ENCODE results near the gene FRG2C. TPM values are rescaled to one million over a fixed set of nuclear protein-coding genes. Genes with fewer than 3 reads are reported as not detected.
"Not testable (repeated sequence)": the region's sequence is repeated elsewhere in the genome, so short reads cannot be mapped to it uniquely, and the experiment has no call there.

Gene FRG2C
- total and polyA plus RNA-seq, 2 of the 13 experiments (the other 11 are each of a cell fraction or from before 2014, with no cell fraction given): not detected

DNA sequence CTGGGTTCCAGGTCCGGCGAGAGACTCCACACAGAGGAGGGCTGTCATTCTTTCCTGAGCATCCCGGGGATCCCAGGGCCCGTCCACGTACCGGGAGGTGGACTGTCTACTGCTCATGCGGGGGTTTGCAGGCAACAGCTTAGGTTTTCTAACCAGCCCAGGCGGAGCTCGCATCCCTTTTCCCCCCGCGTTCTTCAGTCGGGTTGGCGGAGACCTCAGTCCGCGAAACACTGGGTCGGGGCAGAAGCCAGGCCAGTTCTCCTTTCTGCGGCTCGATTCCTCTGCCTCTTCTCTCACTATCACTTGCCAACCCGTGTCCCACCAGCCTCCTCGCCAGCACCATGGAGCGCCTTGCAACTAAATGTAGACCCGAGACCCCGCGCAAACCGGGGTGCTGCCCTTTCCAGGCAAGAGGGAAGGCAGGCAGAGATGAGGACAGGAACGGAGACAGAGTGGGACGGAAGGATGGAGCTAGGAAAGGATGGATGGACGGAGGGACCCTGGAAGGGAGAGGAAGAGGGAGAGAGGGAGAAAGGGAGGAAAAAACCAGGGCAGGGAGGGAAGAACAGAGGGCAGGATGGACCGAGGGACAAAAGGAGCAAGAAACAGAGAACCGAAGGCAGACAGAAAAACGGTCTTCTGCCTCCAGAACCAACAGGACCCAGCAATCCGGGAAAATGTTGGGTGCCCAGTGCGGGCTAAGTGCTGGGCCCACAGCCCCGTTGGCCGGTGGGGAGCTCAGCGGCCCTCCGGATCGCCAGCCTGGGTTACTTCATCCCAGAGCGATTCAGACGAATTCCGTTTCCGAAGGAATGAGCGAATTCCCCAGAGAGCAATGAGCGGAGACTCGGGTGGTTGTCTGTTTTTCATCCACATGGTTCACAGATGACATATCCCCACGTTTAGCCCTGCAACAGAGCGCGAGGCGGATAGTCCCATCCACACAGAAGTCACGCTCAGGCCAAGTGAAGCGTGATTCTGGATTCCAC is 6.5 kb downstream of the FRG2C start:
- DNase-seq (ENCODE audit: low spot score): peak; percentile 9
- H3K4me3 ChIP-seq (replicated peaks in 1 of 3; ENCODE audit: insufficient read depth in 1 of 3, low read depth in 2 of 3, low read length in 3 of 3); H3K4me2 ChIP-seq (ENCODE audit: low read depth, low read length); BruUV-seq (replicated peaks); H3K79me2 ChIP-seq (ENCODE audit: insufficient read depth, low read length); H3K27me3 ChIP-seq (ENCODE audit: control insufficient read depth in 1 of 2, insufficient read depth in 2 of 2, low read length in 2 of 2); H3K4me1 ChIP-seq (ENCODE audit: insufficient read depth, low read length); H4K20me1 ChIP-seq (ENCODE audit: insufficient read depth, low read length); ATAC-seq; H3K9ac ChIP-seq (ENCODE audit: insufficient read depth, low read depth, low read length); FAIRE-seq; H3K27ac ChIP-seq (ENCODE audit: extremely low read length, insufficient read depth, low read length); H3K36me3 ChIP-seq (replicated peaks in 1 of 2; ENCODE audit: control insufficient read depth in 1 of 2, insufficient read depth in 2 of 2, low read length in 2 of 2); POLR2A ChIA-PET; in situ Hi-C loops (cut with HindIII; ENCODE audit: extremely low pct_ligation_motif_present, low pct_unique_long_range_greater_than_20kb); CTCF ChIA-PET (ENCODE audit: low intra/inter-chr PET ratio, low total read pairs); intact Hi-C loops (cut with micrococcal nuclease; ENCODE audit: unreplicated experiment); H2AFZ ChIP-seq (ENCODE audit: low read length): not testable (repeated sequence)
- peaks cover 14% of the 10 kb centered on the region for H3K9me3 ChIP-seq (ENCODE audit: low read length)
- WGBS (ENCODE audit: low lambda C conversion rate): 43% methylated on average over 43 of the region's 51 CpGs

DNA sequence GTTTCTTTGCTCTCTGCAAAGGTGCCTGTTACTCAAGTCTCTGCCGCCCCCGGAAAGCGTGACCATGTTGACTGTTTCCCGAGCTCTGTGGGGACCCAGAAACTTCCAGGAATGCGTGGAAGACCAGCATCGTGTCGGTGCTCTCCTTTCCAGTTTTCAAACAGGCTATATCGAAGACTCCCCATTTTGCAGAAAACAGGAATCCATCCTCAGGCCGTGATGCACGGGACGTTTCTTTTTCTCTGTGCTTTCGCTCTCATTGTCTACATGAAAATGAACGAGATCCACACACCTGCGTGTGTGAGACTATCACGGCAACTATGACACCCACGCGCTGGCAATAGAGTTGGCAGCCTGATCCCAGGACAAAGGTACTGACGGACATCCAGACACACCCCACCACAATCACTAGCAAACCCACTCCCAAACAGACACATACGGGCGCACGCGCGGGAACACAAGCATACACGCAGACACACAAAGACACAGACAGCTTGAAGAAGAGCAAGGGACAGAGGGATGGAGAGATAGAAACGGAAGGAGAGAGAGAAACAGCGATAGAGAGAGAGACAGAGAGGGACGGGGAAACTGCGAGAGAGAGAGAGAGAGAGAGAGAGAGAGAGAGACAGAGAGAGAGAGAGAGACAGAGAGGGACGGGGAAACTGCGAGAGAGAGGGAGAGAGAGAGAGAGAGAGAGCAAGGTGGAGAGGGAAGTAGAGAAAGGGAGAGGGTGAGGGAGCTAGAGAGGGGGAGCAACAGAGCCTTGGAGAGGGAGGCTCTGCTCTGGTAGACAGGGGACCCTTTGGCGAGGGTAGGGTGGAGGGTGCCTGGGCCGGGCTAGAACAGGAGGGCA is 7.4 kb downstream of the FRG2C start:
- H3K27me3 ChIP-seq (ENCODE audit: control insufficient read depth in 1 of 2, insufficient read depth in 2 of 2, low read length in 2 of 2); H3K79me2 ChIP-seq (ENCODE audit: insufficient read depth, low read length); H3K9ac ChIP-seq (ENCODE audit: insufficient read depth, low read depth, low read length); FAIRE-seq; H2AFZ ChIP-seq (ENCODE audit: low read length); DNase-seq (ENCODE audit: low spot score); ATAC-seq; H3K4me2 ChIP-seq (ENCODE audit: low read depth, low read length); BruUV-seq (replicated peaks); POLR2A ChIA-PET; H3K4me3 ChIP-seq (replicated peaks in 1 of 3; ENCODE audit: insufficient read depth in 1 of 3, low read depth in 2 of 3, low read length in 3 of 3); H3K36me3 ChIP-seq (replicated peaks in 1 of 2; ENCODE audit: control insufficient read depth in 1 of 2, insufficient read depth in 2 of 2, low read length in 2 of 2); in situ Hi-C loops (cut with HindIII; ENCODE audit: extremely low pct_ligation_motif_present, low pct_unique_long_range_greater_than_20kb); H3K4me1 ChIP-seq (ENCODE audit: insufficient read depth, low read length); H3K27ac ChIP-seq (ENCODE audit: extremely low read length, insufficient read depth, low read length); CTCF ChIA-PET (ENCODE audit: low intra/inter-chr PET ratio, low total read pairs); intact Hi-C loops (cut with micrococcal nuclease; ENCODE audit: unreplicated experiment); H4K20me1 ChIP-seq (ENCODE audit: insufficient read depth, low read length): not testable (repeated sequence)
- H3K9me3 ChIP-seq (ENCODE audit: low read length): peaks cover 14% of the 10 kb centered on the region
- WGBS (ENCODE audit: low lambda C conversion rate): 30% methylated on average over 28 of the region's 32 CpGs

GRCh38 chr3:75672140-75672775 is 8.1 kb downstream of the FRG2C start:
- intact Hi-C loops (cut with micrococcal nuclease; ENCODE audit: unreplicated experiment); H3K4me3 ChIP-seq (replicated peaks in 1 of 3; ENCODE audit: insufficient read depth in 1 of 3, low read depth in 2 of 3, low read length in 3 of 3); H3K79me2 ChIP-seq (ENCODE audit: insufficient read depth, low read length); H3K9ac ChIP-seq (ENCODE audit: insufficient read depth, low read depth, low read length); in situ Hi-C loops (cut with HindIII; ENCODE audit: extremely low pct_ligation_motif_present, low pct_unique_long_range_greater_than_20kb); POLR2A ChIA-PET; BruUV-seq (replicated peaks); H2AFZ ChIP-seq (ENCODE audit: low read length); H3K27me3 ChIP-seq (ENCODE audit: control insufficient read depth in 1 of 2, insufficient read depth in 2 of 2, low read length in 2 of 2); ATAC-seq; H3K36me3 ChIP-seq (replicated peaks in 1 of 2; ENCODE audit: control insufficient read depth in 1 of 2, insufficient read depth in 2 of 2, low read length in 2 of 2); CTCF ChIA-PET (ENCODE audit: low intra/inter-chr PET ratio, low total read pairs); H3K27ac ChIP-seq (ENCODE audit: extremely low read length, insufficient read depth, low read length); DNase-seq (ENCODE audit: low spot score); H4K20me1 ChIP-seq (ENCODE audit: insufficient read depth, low read length); H3K4me1 ChIP-seq (ENCODE audit: insufficient read depth, low read length); FAIRE-seq; H3K4me2 ChIP-seq (ENCODE audit: low read depth, low read length): not testable (repeated sequence)
- WGBS (ENCODE audit: low lambda C conversion rate): 43% methylated on average over 37 of the region's 59 CpGs
- H3K9me3 ChIP-seq (ENCODE audit: low read length): peaks cover 14% of the 10 kb centered on the region

GRCh38 chr3:75683965-75684364 is 19.8 kb downstream of the FRG2C start:
- H4K20me1 ChIP-seq (ENCODE audit: insufficient read depth, low read length); POLR2A ChIA-PET; H3K4me2 ChIP-seq (ENCODE audit: low read depth, low read length); DNase-seq (ENCODE audit: low spot score); CTCF ChIA-PET (ENCODE audit: low intra/inter-chr PET ratio, low total read pairs); BruUV-seq (replicated peaks); H3K36me3 ChIP-seq (replicated peaks in 1 of 2; ENCODE audit: control insufficient read depth in 1 of 2, insufficient read depth in 2 of 2, low read length in 2 of 2); H3K79me2 ChIP-seq (ENCODE audit: insufficient read depth, low read length); ATAC-seq; H3K9ac ChIP-seq (ENCODE audit: insufficient read depth, low read depth, low read length); FAIRE-seq; H3K4me1 ChIP-seq (ENCODE audit: insufficient read depth, low read length); intact Hi-C loops (cut with micrococcal nuclease; ENCODE audit: unreplicated experiment); in situ Hi-C loops (cut with HindIII; ENCODE audit: extremely low pct_ligation_motif_present, low pct_unique_long_range_greater_than_20kb); H3K27ac ChIP-seq (ENCODE audit: extremely low read length, insufficient read depth, low read length); H2AFZ ChIP-seq (ENCODE audit: low read length); H3K27me3 ChIP-seq (ENCODE audit: control insufficient read depth in 1 of 2, insufficient read depth in 2 of 2, low read length in 2 of 2); H3K4me3 ChIP-seq (replicated peaks in 1 of 3; ENCODE audit: insufficient read depth in 1 of 3, low read depth in 2 of 3, low read length in 3 of 3): not testable (repeated sequence)
- H3K9me3 ChIP-seq (ENCODE audit: low read length): peaks cover 22% of the 10 kb centered on the region; the same call in 1 of the 2 replicates
- WGBS (ENCODE audit: low lambda C conversion rate): 0% methylated on average over 1 of the region's 1 CpG

Data from HepG2 (cell line).